Activated CD4-positive, alpha-beta T cell treated with anti-CD3 and anti-CD28 coated beads for 4 hours (primary cell): ENCODE measurements around the gene DAB2IP.

ENCODE experiments used
- DNase-seq, 2 donors: peaks; one replicate each; pipeline ENCODE4 v3.0.0-alpha.2; 2020

DAB2IP gene

GRCh38 chr9:121807069-121807822 lies 155.8 kb downstream of the DAB2IP start:
- DNase-seq: no peak

- DNase-seq: no peak
Measured at GRCh38 chr9:121807823-121808278, 156.4 kb downstream of the DAB2IP start.

- no peak for DNase-seq
Measured at GRCh38 chr9:121808781-121809180, 157.3 kb downstream of the DAB2IP start.

- no peak for DNase-seq
Measured at GRCh38 chr9:121809356-121810050, 158.1 kb downstream of the DAB2IP start.

- DNase-seq: no peak
Measured at GRCh38 chr9:121810489-121810888, 159.1 kb downstream of the DAB2IP start.

- DNase-seq: no peak
Measured at GRCh38 chr9:121811140-121811539, 159.7 kb downstream of the DAB2IP start.

- DNase-seq: no peak
Measured at GRCh38 chr9:121811751-121812150, 160.3 kb downstream of the DAB2IP start.

GRCh38 chr9:121812159-121812735 lies 160.8 kb downstream of the DAB2IP start:
- DNase-seq: no peak

GRCh38 chr9:121813519-121814210 lies 162.2 kb downstream of the DAB2IP start:
- no peak for DNase-seq

GRCh38 chr9:121814594-121814993 lies 163.2 kb downstream of the DAB2IP start:
- no peak for DNase-seq

- DNase-seq: no peak
Measured at GRCh38 chr9:121815084-121815483, 163.7 kb downstream of the DAB2IP start.

GRCh38 chr9:121815546-121816448 lies 164.4 kb downstream of the DAB2IP start:
- no peak for DNase-seq

GRCh38 chr9:121816449-121816817 lies 165.0 kb downstream of the DAB2IP start:
- no peak for DNase-seq

GRCh38 chr9:121816845-121817450 lies 165.5 kb downstream of the DAB2IP start:
- DNase-seq: no peak

- no peak for DNase-seq
Measured at GRCh38 chr9:121817476-121817875, 166.0 kb downstream of the DAB2IP start.

- no peak for DNase-seq
Measured at GRCh38 chr9:121818016-121818661, 166.7 kb downstream of the DAB2IP start.

GRCh38 chr9:121818841-121819427 lies 167.5 kb downstream of the DAB2IP start:
- no peak for DNase-seq

- no peak for DNase-seq
Measured at GRCh38 chr9:121819428-121820231, 168.2 kb downstream of the DAB2IP start.

GRCh38 chr9:121820286-121821005 lies 169.0 kb downstream of the DAB2IP start:
- DNase-seq: no peak
